ENCODE data around the gene MYO3B. TPM values are rescaled to one million over a fixed set of nuclear protein-coding genes. Genes with fewer than 3 reads are reported as not detected.

MYO3B gene
- total RNA-seq, 2 experiments from 2014 or later, result not detected

- no peak for DNase-seq (ENCODE audit: low spot score)
- Histone ChIP-seq H3K9me3 (ENCODE audit: low read length) (no peaks in the 10 kb centered on the region), H2AFZ (ENCODE audit: low read length) (no peak overlapping the region), H3K27ac (ENCODE audit: low read depth, low read length, poor library complexity, severe bottlenecking) (no peak overlapping the region), H3K4me2 (ENCODE audit: low read length) (no peak overlapping the region), H3K9me2 (ENCODE audit: insufficient read depth, low read length) (no peaks in the 10 kb centered on the region), H3K79me2 (ENCODE audit: insufficient read depth, low read depth, low read length) (no peaks in the 10 kb centered on the region), H3K4me1 (ENCODE audit: insufficient read depth, low read length, poor library complexity, severe bottlenecking) (no peaks in the 10 kb centered on the region), H3K36me3 (ENCODE audit: insufficient read depth, low read length) (no peaks in the 10 kb centered on the region), H3K4me3 (ENCODE audit: low read depth, low read length, poor library complexity, severe bottlenecking) (no peak overlapping the region), H4K20me1 (ENCODE audit: insufficient read depth, low read length) (no peaks in the 10 kb centered on the region)
- intact Hi-C loops (cut with micrococcal nuclease; ENCODE audit: unreplicated experiment), result no loop called here
- TF ChIP-seq CTCF (conservative IDR thresholded peaks at IDR 0.05; ENCODE audit: low read length), result no peak
- TF ChIP-seq EZH2phosphoT487 (IDR thresholded peaks at IDR 0.05; ENCODE audit: borderline replicate concordance, low read depth, low read length), result no peak
- no TSS peak for BruUV-seq (replicated peaks)
- CTCF ChIA-PET (ENCODE audit: unreplicated experiment), result no interaction called here
- POLR2A ChIA-PET, result no interaction called here
Measured at GRCh38 chr2:170264522-170264860, 86.5 kb downstream of the MYO3B start.

- H3K4me1 ChIP-seq (ENCODE audit: insufficient read depth, low read length, poor library complexity, severe bottlenecking), result no peaks in the 10 kb centered on the region
- no peaks in the 10 kb centered on the region for H3K9me3 ChIP-seq (ENCODE audit: low read length)
- no peaks in the 10 kb centered on the region for H3K79me2 ChIP-seq (ENCODE audit: insufficient read depth, low read depth, low read length)
- no peak overlapping the region for H2AFZ ChIP-seq (ENCODE audit: low read length)
- H3K36me3 ChIP-seq (ENCODE audit: insufficient read depth, low read length), result no peaks in the 10 kb centered on the region
- CTCF ChIA-PET (ENCODE audit: unreplicated experiment), result no interaction called here
- H3K4me2 ChIP-seq (ENCODE audit: low read length), result no peak overlapping the region
- no TSS peak for BruUV-seq (replicated peaks)
- no peaks in the 10 kb centered on the region for H4K20me1 ChIP-seq (ENCODE audit: insufficient read depth, low read length)
- H3K27ac ChIP-seq (ENCODE audit: low read depth, low read length, poor library complexity, severe bottlenecking), result no peak overlapping the region
- H3K4me3 ChIP-seq (ENCODE audit: low read depth, low read length, poor library complexity, severe bottlenecking), result no peak overlapping the region
- no peak for DNase-seq (ENCODE audit: low spot score)
- H3K9me2 ChIP-seq (ENCODE audit: insufficient read depth, low read length), result no peaks in the 10 kb centered on the region
- intact Hi-C loops (cut with micrococcal nuclease; ENCODE audit: unreplicated experiment), result no loop called here
- POLR2A ChIA-PET, result no interaction called here
- no peak for TF ChIP-seq EZH2phosphoT487 (IDR thresholded peaks at IDR 0.05; ENCODE audit: borderline replicate concordance, low read depth, low read length)
- TF ChIP-seq CTCF (conservative IDR thresholded peaks at IDR 0.05; ENCODE audit: low read length), result no peak
Measured at GRCh38 chr2:170264865-170265264, 86.9 kb downstream of the MYO3B start.

GRCh38 chr2:170265321-170265720 lies 87.4 kb downstream of the MYO3B start:
- no TSS peak for BruUV-seq (replicated peaks)
- POLR2A ChIA-PET, result interaction anchor here (0.6 kb wide), 1 partner anchor 73 kb away, joined by 5 read pairs; no protein-coding TSS in a partner anchor
- Histone ChIP-seq H3K4me3 (ENCODE audit: low read depth, low read length, poor library complexity, severe bottlenecking) (no peak overlapping the region), H3K9me3 (ENCODE audit: low read length) (no peaks in the 10 kb centered on the region), H3K4me2 (ENCODE audit: low read length) (no peak overlapping the region), H3K79me2 (ENCODE audit: insufficient read depth, low read depth, low read length) (no peaks in the 10 kb centered on the region), H4K20me1 (ENCODE audit: insufficient read depth, low read length) (no peaks in the 10 kb centered on the region), H3K27ac (ENCODE audit: low read depth, low read length, poor library complexity, severe bottlenecking) (no peak overlapping the region), H3K9me2 (ENCODE audit: insufficient read depth, low read length) (no peaks in the 10 kb centered on the region), H3K4me1 (ENCODE audit: insufficient read depth, low read length, poor library complexity, severe bottlenecking) (no peaks in the 10 kb centered on the region), H2AFZ (ENCODE audit: low read length) (no peak overlapping the region), H3K36me3 (ENCODE audit: insufficient read depth, low read length) (no peaks in the 10 kb centered on the region)
- no peak for TF ChIP-seq EZH2phosphoT487 (IDR thresholded peaks at IDR 0.05; ENCODE audit: borderline replicate concordance, low read depth, low read length)
- TF ChIP-seq CTCF (conservative IDR thresholded peaks at IDR 0.05; ENCODE audit: low read length), result no peak
- intact Hi-C loops (cut with micrococcal nuclease; ENCODE audit: unreplicated experiment), result no loop called here
- no peak for DNase-seq (ENCODE audit: low spot score)
- CTCF ChIA-PET (ENCODE audit: unreplicated experiment), result no interaction called here
